HCEC 1CT (cell line): ENCODE results near the gene ZBTB37.
"Not testable (repeated sequence)": the region's sequence is repeated elsewhere in the genome, so short reads cannot be mapped to it uniquely, and the experiment has no call there.

Source experiments
- DNase-seq: peaks from one replicate; pipeline ENCODE4 v3.0.0-alpha.2; 2017

ZBTB37 gene

GRCh38 chr1:173868266-173869020 is at the start of gene ZBTB37:
ZBTB37 (plus strand) TSS chr1:173868380; CDS start chr1:173870226, 1,846 bp downstream.
- DNase-seq: peak; percentile 56

GRCh38 chr1:173818459-173818858 is 49.7 kb upstream of the ZBTB37 start:
- no peak for DNase-seq

DNA sequence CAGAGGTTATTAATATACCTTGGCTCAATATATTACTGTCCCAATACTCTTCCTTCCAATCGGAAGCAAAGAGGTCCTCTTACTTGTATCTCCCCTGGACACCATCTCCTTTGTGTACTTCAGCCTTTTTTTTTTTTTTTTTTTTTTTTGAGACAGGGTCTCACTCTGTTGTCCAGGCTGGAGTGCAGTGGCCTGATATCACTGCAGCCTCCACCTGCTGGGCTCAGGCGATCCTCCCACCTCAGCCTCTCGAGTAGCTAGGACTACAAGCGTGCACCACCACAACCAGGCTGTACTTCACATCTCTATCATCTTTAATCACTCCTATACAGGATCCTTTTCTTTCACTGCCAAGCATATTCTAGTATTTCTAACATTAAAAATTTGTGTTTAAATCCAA is 46.5 kb upstream of the ZBTB37 start:
- no peak for DNase-seq

GRCh38 chr1:173823781-173824314 is 44.3 kb upstream of the ZBTB37 start:
- DNase-seq: no peak

DNA sequence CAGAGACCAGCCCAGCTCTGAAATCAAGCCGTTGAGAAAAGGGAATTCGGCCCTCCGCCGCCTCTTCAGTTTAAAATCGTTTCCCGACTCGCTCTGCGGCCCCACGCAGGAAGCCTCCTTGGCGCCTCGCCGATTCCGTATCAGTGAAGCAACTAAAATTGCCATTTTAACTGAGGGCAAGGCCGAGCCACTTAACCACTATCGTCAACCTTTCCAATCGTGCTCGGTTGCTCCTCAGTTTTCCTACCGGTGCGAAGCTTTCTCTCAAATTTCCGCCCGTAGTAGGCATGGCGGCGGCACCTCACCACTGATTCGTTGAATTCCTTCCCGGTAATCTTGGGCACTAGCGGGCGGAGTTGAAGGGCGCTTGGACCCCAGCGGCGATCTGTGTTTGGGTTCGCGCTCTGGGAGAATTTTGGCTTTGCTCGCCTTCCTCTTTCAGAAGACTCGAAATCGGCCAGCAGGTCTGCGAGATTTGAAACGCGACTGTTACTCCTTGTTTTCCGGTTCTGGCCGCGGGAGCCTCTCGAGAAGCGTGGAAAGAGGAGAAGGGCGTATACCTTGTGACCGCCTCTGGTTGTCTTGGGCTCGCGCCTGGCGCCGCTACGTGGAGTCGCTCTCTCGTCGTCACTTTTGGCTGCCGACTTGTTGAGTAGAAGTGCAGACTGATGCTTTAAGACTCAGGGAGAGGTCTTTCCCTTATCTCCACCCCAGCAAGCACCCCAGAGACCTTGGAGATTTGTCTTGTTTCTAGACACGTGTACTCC is 43.7 kb upstream of the ZBTB37 start, which contains the start of the genes CENPL and DARS2:
CENPL (minus strand) TSS at position 569 of the 767 bp plus-strand sequence. CDS start 13,584 bp downstream, outside the sequence.
DARS2 (plus strand) TSS at position 359 of the 767 bp plus-strand sequence. CDS start 557 bp downstream, outside the sequence.
- DNase-seq: peak; percentile 99

GRCh38 chr1:173827611-173828010 is 40.6 kb upstream of the ZBTB37 start:
- DNase-seq: no peak

DNA sequence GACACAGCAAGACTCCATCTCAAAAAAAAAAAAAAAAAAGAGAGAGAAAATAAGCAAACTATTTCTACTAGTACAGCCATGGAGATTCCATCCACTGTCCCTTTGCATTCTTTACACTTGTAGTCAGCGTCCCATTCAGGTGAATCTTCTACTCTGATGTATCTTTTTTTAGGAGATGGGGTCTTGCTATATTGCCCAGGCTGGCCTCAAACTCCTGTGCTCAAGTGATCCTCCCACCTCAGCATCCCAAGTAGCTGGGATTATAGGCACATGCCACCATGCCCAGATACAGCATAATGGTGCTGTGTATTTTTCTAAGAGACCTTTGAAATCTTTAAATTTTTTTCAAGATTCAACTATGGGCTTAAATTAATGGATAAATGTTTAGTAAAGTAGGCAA is 35.4 kb upstream of the ZBTB37 start:
- no peak for DNase-seq

DNA sequence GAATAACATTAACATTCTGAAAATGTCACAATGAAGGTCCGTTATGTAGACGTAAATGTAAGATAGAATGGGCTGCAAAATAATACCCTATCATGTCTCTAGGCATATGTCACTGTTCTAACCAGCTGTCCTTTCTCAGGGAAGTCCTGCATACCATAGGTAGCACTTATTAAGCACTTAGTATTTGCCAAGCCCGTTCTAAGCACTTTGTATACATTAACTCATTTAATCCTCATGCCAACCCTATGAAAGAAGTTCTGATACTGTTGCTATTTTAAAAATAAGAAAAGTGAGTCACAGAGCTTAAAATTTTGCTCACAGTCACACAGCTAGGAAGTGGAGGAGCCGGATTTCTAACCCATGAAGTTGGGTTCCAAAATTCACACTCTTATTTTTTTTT is 16.1 kb upstream of the ZBTB37 start:
- peak; percentile 61 for DNase-seq

DNA sequence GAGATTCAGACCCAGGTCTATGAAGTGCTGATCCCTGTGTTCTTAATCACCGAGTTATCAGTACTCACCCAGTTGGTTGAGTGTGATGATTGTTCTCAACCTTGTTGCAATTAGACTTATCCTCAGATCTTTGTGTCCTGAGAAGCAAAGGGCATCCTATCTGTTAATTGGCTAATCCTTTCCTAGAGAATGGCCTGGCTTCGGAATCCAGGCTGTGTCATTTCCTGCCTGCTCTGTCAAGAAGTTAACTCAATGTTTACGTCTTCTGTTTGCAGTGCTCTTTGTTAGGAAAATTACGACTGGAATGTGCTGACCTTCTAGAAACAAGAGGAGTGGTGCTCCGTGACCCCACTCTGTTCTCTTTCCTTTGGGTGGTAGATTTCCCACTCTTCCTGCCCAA is 15.1 kb upstream of the ZBTB37 start:
- peak; percentile 71 for DNase-seq

DNA sequence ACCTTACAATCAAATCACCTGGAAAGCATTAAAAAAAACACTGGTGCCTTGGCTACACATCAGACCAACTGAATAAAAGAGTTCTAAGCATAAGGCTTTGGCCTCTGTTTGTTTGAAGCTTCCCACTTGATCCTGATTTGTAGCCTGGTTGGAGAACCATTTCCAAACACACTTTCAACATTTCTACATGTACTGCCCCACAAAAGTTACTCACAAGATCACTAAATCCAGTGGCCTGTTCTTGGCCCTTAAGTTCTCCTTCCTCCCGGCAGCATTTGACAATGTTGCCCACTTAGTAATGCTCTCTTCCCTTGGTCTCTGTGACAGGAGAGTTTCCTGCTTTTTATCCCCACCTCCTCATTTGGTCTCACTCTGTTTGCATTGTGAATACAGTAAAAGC is 12.2 kb upstream of the ZBTB37 start:
- DNase-seq: no peak

DNA sequence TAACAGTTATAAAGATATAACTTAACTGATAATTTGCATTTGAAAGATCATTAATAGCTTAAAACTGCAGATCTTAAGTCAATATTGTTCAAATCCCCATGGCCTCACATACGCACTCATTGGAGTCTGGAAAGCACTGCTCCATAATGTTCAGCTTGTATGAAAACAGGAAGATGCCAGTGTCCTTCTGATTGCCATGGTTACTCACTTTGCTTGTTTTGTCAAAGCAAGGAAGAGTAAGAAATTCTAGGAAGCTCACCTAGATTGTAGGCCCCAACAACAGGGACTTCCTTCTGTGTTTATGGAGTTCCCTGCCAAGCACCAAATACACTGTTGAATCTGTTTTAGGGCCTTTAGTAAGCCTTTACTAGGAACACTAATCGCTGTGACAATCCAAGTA is 11.3 kb upstream of the ZBTB37 start:
- no peak for DNase-seq

- DNase-seq: no peak
Observed at GRCh38 chr1:173857363-173857917, 10.7 kb upstream of the ZBTB37 start.

- not testable (repeated sequence) for DNase-seq
Observed at GRCh38 chr1:173859547-173859946, 8.6 kb upstream of the ZBTB37 start.

DNA sequence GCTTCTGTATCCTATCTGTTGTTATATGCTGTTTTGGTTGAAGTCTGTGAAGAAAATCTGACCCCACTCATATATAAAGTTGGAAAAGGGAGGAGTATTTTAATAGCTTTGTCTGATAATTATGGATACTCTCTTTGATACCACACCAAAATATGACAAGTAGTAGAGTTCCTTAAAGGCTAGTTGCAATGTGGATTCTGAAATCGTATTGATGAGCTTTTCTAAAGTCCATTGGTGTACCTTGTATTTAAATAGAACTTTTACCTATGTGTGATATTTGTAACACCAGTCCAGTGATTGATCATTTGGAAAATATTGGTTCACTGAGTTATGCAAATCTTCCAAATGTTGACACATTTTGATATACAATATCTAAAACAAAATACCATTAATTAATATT is 8.1 kb upstream of the ZBTB37 start:
- no peak for DNase-seq

GRCh38 chr1:173861731-173862145 is 6.4 kb upstream of the ZBTB37 start:
- DNase-seq: no peak

- peak; percentile 27 for DNase-seq
Observed at GRCh38 chr1:173862146-173862768, 5.9 kb upstream of the ZBTB37 start.

DNA sequence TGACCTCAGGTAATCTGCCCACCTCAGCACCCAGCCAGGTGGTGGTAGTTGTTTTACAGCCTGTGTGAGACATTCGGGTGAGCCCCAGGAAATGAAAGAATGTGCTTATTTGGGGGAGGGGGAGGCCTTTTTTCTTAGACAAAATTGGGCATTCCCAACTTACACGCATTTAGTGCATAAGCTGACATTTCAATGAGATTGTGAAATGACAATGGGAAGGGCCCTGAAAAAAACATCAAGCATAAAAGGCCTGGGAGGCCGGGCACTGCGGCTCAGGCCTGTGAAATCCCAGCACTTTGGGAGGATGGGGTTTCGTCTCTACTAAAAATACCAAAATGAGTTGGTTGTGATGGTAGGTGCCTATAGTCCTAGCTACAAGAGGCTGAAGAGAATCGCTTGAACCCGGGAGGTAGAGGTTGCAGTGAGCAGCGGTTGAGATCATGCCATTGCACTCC is 5.4 kb upstream of the ZBTB37 start:
- no peak for DNase-seq

GRCh38 chr1:173863224-173864161 is 4.7 kb upstream of the ZBTB37 start:
- DNase-seq: no peak

- DNase-seq: no peak
Observed at GRCh38 chr1:173864179-173864867, 3.9 kb upstream of the ZBTB37 start.

DNA sequence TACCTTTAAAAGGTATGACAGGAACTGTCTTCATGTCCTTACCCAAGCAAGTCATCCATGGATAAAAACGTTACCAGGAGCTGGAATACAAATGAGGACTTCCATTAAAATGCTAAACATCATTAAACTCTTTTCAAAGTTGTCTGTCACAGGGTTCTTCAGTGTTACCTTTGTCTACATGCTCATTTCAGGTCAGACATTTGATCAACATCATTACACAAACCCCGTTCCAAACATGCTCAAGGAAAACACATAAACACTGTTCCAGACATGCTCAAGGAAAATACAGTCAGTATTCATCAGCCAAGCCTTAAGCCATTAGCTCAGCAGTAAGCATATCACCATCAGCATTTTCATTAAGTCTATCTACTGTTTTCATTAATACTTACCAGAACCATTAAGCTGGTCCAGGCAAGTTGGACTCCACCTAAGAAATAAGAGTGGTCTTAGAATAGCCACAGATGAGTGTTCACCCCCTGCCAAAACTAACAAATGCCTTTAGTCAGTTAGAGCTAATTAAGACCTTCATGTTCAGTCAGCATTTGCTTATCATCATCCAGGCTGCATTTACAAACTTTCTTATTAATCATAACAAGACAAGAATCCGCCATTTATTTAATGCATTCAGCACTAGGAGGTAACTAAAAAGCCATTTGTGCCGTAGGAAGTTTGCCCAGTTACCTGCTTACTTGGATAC is 2.6 kb upstream of the ZBTB37 start:
- DNase-seq: no peak
